K562 (cell line): Measurements from ENCODE around the gene USP4.

ENCODE experiments used
- ATF2 ChIP-seq: sonication (generic); formaldehyde crosslinking; IDR thresholded peaks from 2 replicates; pipeline ENCODE4 v1.8.1; 2022; ENCODE audit warnings: missing genetic modification reagents
- BHLHE40 ChIP-seq: IDR thresholded peaks from 2 replicates; pipeline ENCODE4 v1.6.1; 2011; ENCODE audit warnings: low read length, improper control_type of control experiment
- IFI16 ChIP-seq: fragments of 250-450 bp; sonication (Bioruptor Pico); IDR thresholded peaks from 2 replicates; pipeline ENCODE4 v2.1.2; 2022; ENCODE audit warnings: mild to moderate bottlenecking, inconsistent platforms
- KLF13 ChIP-seq: fragments of 450-650 bp; IDR thresholded peaks from 2 replicates; pipeline ENCODE4 v1.6.1; 2016; ENCODE audit warnings: missing genetic modification characterization, low read depth, mild to moderate bottlenecking, missing compliant biosample characterization, moderate library complexity, borderline replicate concordance
- MBD2 ChIP-seq: sonication (generic); IDR thresholded peaks from 2 replicates; pipeline ENCODE4 v1.6.1; 2016; ENCODE audit warnings: low read depth, borderline replicate concordance
- MECOM ChIP-seq: fragments of 250-450 bp; sonication (Bioruptor Pico); IDR thresholded peaks from 2 replicates; pipeline ENCODE4 v1.8.0; 2022; ENCODE audit warnings: inconsistent platforms
- MLX ChIP-seq, 2 experiments: fragments of 450-650 bp in 1 of 2; sonication (generic) in 1 of 2; formaldehyde crosslinking; conservative IDR thresholded peaks; 2 replicates each; pipeline versions ENCODE4 v1.4.0 to v1.8.1; 2020 to 2022; ENCODE audit warnings: mild to moderate bottlenecking in 1 of 2, missing genetic modification reagents in 1 of 2
- NELFE ChIP-seq: IDR thresholded peaks from 2 replicates; pipeline ENCODE4 v1.6.1; 2011; ENCODE audit warnings: mild to moderate bottlenecking; ENCODE audit not compliant: insufficient read depth, insufficient read length
- SOX6 ChIP-seq: fragments of 450-650 bp; IDR thresholded peaks from 2 replicates; pipeline ENCODE4 v1.6.1; 2014; ENCODE audit warnings: mild to moderate bottlenecking
- SP1 ChIP-seq: sonication (generic); formaldehyde crosslinking; IDR thresholded peaks from 2 replicates; pipeline ENCODE4 v1.8.1; 2022; ENCODE audit warnings: mild to moderate bottlenecking, missing genetic modification reagents
- TCFL5 ChIP-seq: fragments of 250-450 bp; sonication (Bioruptor Pico); conservative IDR thresholded peaks from 2 replicates; pipeline ENCODE4 v1.6.1; 2021; ENCODE audit warnings: mild to moderate bottlenecking, moderate library complexity, matching md5 sums
- TF ChIP-seq, protein P1 (sequence below): fragments of 250-450 bp; sonication (Bioruptor Pico); IDR thresholded peaks from 2 replicates; pipeline ENCODE4 v1.8.0; 2021; ENCODE audit warnings: moderate library complexity, mild to moderate bottlenecking, inconsistent platforms
- TF ChIP-seq, protein P2 (sequence below): sonication (generic); formaldehyde crosslinking; IDR thresholded peaks from 2 replicates; pipeline ENCODE4 v1.8.0; 2023; ENCODE audit warnings: mild to moderate bottlenecking, missing genetic modification reagents

- TF ChIP-seq KLF13 (tag) (no peak), MECOM (no peak), TCFL5 (CRISPR knock-in tag) (no peak), NELFE (no peak), MLX (CRISPR knock-in tag; conservative IDR thresholded peaks at IDR 0.05) (no peak), SP1 (CRISPR knock-in tag) (no peak), SOX6 (no peak), IFI16 (CRISPR knock-in tag) (no peak), MBD2 (no peak), ATF2 (CRISPR knock-in tag) (no peak), BHLHE40 (no peak)
- TF ChIP-seq, protein P1, sequence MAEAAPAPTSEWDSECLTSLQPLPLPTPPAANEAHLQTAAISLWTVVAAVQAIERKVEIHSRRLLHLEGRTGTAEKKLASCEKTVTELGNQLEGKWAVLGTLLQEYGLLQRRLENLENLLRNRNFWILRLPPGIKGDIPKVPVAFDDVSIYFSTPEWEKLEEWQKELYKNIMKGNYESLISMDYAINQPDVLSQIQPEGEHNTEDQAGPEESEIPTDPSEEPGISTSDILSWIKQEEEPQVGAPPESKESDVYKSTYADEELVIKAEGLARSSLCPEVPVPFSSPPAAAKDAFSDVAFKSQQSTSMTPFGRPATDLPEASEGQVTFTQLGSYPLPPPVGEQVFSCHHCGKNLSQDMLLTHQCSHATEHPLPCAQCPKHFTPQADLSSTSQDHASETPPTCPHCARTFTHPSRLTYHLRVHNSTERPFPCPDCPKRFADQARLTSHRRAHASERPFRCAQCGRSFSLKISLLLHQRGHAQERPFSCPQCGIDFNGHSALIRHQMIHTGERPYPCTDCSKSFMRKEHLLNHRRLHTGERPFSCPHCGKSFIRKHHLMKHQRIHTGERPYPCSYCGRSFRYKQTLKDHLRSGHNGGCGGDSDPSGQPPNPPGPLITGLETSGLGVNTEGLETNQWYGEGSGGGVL (CRISPR knock-in tag): no peak
- TF ChIP-seq, protein P2, sequence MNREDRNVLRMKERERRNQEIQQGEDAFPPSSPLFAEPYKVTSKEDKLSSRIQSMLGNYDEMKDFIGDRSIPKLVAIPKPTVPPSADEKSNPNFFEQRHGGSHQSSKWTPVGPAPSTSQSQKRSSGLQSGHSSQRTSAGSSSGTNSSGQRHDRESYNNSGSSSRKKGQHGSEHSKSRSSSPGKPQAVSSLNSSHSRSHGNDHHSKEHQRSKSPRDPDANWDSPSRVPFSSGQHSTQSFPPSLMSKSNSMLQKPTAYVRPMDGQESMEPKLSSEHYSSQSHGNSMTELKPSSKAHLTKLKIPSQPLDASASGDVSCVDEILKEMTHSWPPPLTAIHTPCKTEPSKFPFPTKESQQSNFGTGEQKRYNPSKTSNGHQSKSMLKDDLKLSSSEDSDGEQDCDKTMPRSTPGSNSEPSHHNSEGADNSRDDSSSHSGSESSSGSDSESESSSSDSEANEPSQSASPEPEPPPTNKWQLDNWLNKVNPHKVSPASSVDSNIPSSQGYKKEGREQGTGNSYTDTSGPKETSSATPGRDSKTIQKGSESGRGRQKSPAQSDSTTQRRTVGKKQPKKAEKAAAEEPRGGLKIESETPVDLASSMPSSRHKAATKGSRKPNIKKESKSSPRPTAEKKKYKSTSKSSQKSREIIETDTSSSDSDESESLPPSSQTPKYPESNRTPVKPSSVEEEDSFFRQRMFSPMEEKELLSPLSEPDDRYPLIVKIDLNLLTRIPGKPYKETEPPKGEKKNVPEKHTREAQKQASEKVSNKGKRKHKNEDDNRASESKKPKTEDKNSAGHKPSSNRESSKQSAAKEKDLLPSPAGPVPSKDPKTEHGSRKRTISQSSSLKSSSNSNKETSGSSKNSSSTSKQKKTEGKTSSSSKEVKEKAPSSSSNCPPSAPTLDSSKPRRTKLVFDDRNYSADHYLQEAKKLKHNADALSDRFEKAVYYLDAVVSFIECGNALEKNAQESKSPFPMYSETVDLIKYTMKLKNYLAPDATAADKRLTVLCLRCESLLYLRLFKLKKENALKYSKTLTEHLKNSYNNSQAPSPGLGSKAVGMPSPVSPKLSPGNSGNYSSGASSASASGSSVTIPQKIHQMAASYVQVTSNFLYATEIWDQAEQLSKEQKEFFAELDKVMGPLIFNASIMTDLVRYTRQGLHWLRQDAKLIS (CRISPR knock-in tag): no peak
Measured at GRCh38 chr3:49324768-49325167, 15.1 kb downstream of the USP4 start.
